Suprapubic skin (tissue), 4 donors: ENCODE data around the gene ATP1B4. TPM values are rescaled to one million over a fixed set of nuclear protein-coding genes. Genes with fewer than 3 reads are reported as not detected.

ENCODE experiments used
- DNase-seq, 2 donors: peaks; one replicate each; pipeline ENCODE4 v3.0.0-alpha.2; 2019; ENCODE audit warnings: low spot score in 2 of 2
- H3K27ac ChIP-seq: fragments of 200-600 bp; sonication (generic); one replicate; pipeline ENCODE4 v1.5.1; 2019
- H3K27me3 ChIP-seq: fragments of 200-600 bp; sonication (generic); one replicate; pipeline ENCODE4 v1.5.1; 2019
- H3K36me3 ChIP-seq: fragments of 200-600 bp; sonication (generic); one replicate; pipeline ENCODE4 v1.5.1; 2019
- H3K4me1 ChIP-seq: fragments of 200-600 bp; sonication (generic); one replicate; pipeline ENCODE4 v1.5.1; 2019
- H3K4me3 ChIP-seq: fragments of 200-600 bp; sonication (generic); one replicate; pipeline ENCODE4 v1.5.1; 2019; ENCODE audit warnings: mild to moderate bottlenecking
- H3K9me3 ChIP-seq: fragments of 200-600 bp; sonication (generic); one replicate; pipeline ENCODE4 v1.5.1; 2019
- CTCF ChIP-seq, 2 donors: fragments of 200-600 bp in 1 of 2; fragments of 450-650 bp in 1 of 2; sonication (generic) in 1 of 2; IDR thresholded peaks; one replicate each; pipeline ENCODE4 v1.5.1; 2016 to 2019; ENCODE audit warnings: antibody characterized with exemption in 2 of 2, mild to moderate bottlenecking in 1 of 2, moderate library complexity in 1 of 2
- EP300 ChIP-seq: sonication (generic); formaldehyde crosslinking; IDR thresholded peaks from one replicate; pipeline ENCODE4 v1.6.1; 2017; ENCODE audit warnings: antibody characterized with exemption
- POLR2A ChIP-seq, 2 donors: fragments of 450-650 bp; IDR thresholded peaks; one replicate each; pipeline ENCODE4 v1.6.1; 2017; ENCODE audit warnings: antibody characterized with exemption in 2 of 2, mild to moderate bottlenecking in 2 of 2, moderate library complexity in 2 of 2
- POLR2AphosphoS5 ChIP-seq, 3 donors: sonication (generic); formaldehyde crosslinking; IDR thresholded peaks; one replicate each; pipeline ENCODE4 v1.6.1; 2017; ENCODE audit warnings: antibody characterized with exemption in 3 of 3
- WGBS: methylation state at CpG from one replicate; pipeline ENCODE4 v1.1.5; 2018; 5-methylcytosine and 5-hydroxymethylcytosine counted together
- total RNA-seq, 4 donors: library from RNA; depleted of rRNA; stranded (reverse); fragments of >200 nt; gene quantifications; one replicate each; pipeline ENCODE4 v1.1.0, GENCODE V29; 2016

The ATP1B4 gene
- total RNA-seq, 4 donors from 2014 or later: not detected

GRCh38 chrX:120358737-120359456 is 3.0 kb upstream of the ATP1B4 start:
- Histone ChIP-seq H3K4me1 (no peaks in the 10 kb centered on the region), H3K36me3 (no peaks in the 10 kb centered on the region), H3K9me3 (no peaks in the 10 kb centered on the region), H3K4me3 (no peak overlapping the region), H3K27ac (no peak overlapping the region), H3K27me3 (no peaks in the 10 kb centered on the region)
- WGBS: 55% methylated on average over 7 of the region's 7 CpGs
- TF ChIP-seq EP300 (no peak), CTCF (IDR thresholded peaks at IDR 0.05) (no peak), POLR2A (IDR thresholded peaks at IDR 0.05) (no peak), POLR2AphosphoS5 (IDR thresholded peaks at IDR 0.05) (no peak)
- DNase-seq: no peak

GRCh38 chrX:120365320-120365719 is 3.4 kb downstream of the ATP1B4 start:
- Histone ChIP-seq H3K36me3 (no peaks in the 10 kb centered on the region), H3K27ac (no peak overlapping the region), H3K4me1 (no peaks in the 10 kb centered on the region), H3K9me3 (no peaks in the 10 kb centered on the region), H3K4me3 (no peak overlapping the region), H3K27me3 (no peaks in the 10 kb centered on the region)
- DNase-seq: no peak
- TF ChIP-seq POLR2AphosphoS5 (IDR thresholded peaks at IDR 0.05): no peak
- no peak for TF ChIP-seq EP300
- no peak for TF ChIP-seq POLR2A (IDR thresholded peaks at IDR 0.05)
- TF ChIP-seq CTCF (IDR thresholded peaks at IDR 0.05): peak in 1 of 2 donors; percentile 19
- 18% methylated on average over 2 of the region's 2 CpGs for WGBS

- Histone ChIP-seq H3K4me3 (no peak overlapping the region), H3K36me3 (no peaks in the 10 kb centered on the region), H3K4me1 (no peaks in the 10 kb centered on the region), H3K27me3 (no peaks in the 10 kb centered on the region), H3K9me3 (no peaks in the 10 kb centered on the region), H3K27ac (no peak overlapping the region)
- TF ChIP-seq CTCF (IDR thresholded peaks at IDR 0.05): no peak
- TF ChIP-seq EP300: no peak
- TF ChIP-seq POLR2A (IDR thresholded peaks at IDR 0.05): no peak
- TF ChIP-seq POLR2AphosphoS5 (IDR thresholded peaks at IDR 0.05): no peak
- WGBS: 83% methylated on average over 1 of the region's 1 CpG
- DNase-seq: no peak
Observed at GRCh38 chrX:120365968-120366367, 4.1 kb downstream of the ATP1B4 start.

- Histone ChIP-seq H3K4me1 (no peaks in the 10 kb centered on the region), H3K36me3 (no peaks in the 10 kb centered on the region), H3K4me3 (no peak overlapping the region), H3K9me3 (no peaks in the 10 kb centered on the region), H3K27me3 (no peaks in the 10 kb centered on the region), H3K27ac (no peak overlapping the region)
- no peak for DNase-seq
- TF ChIP-seq CTCF (IDR thresholded peaks at IDR 0.05) (no peak), EP300 (no peak), POLR2A (IDR thresholded peaks at IDR 0.05) (no peak), POLR2AphosphoS5 (IDR thresholded peaks at IDR 0.05) (no peak)
- 50% methylated on average over 3 of the region's 3 CpGs for WGBS
Observed at GRCh38 chrX:120366794-120367193, 4.9 kb downstream of the ATP1B4 start.

GRCh38 chrX:120367402-120368109 is 5.7 kb downstream of the ATP1B4 start:
- no peaks in the 10 kb centered on the region for H3K9me3 ChIP-seq
- H3K27ac ChIP-seq: no peak overlapping the region
- H3K4me3 ChIP-seq: no peak overlapping the region
- 51% methylated on average over 3 of the region's 3 CpGs for WGBS
- no peaks in the 10 kb centered on the region for H3K36me3 ChIP-seq
- H3K4me1 ChIP-seq: no peaks in the 10 kb centered on the region
- no peaks in the 10 kb centered on the region for H3K27me3 ChIP-seq
- TF ChIP-seq EP300 (no peak), POLR2AphosphoS5 (IDR thresholded peaks at IDR 0.05) (no peak), CTCF (IDR thresholded peaks at IDR 0.05) (no peak), POLR2A (IDR thresholded peaks at IDR 0.05) (no peak)
- no peak for DNase-seq
